HepG2 (cell line): ENCODE data around the gene CNOT6.

Experiments used
- CEBPB ChIP-seq: IDR thresholded peaks from 2 replicates; pipeline ENCODE4 v1.6.1; 2011; ENCODE audit warnings: low read depth, low read length, improper control_type of control experiment, borderline replicate concordance
- DZIP1 ChIP-seq: sonication (generic); formaldehyde crosslinking; IDR thresholded peaks from 2 replicates; pipeline ENCODE4 v1.5.0; 2020; ENCODE audit warnings: mild to moderate bottlenecking, missing genetic modification reagents
- HDAC2 ChIP-seq: sonication (generic); formaldehyde crosslinking; IDR thresholded peaks from 2 replicates; pipeline ENCODE4 v1.4.0; 2020; ENCODE audit warnings: missing genetic modification reagents
- HNF4G ChIP-seq, 2 experiments: sonication (generic) in 1 of 2; formaldehyde crosslinking in 1 of 2; IDR thresholded peaks; 2 replicates each; pipeline versions ENCODE4 v1.4.0 to v1.6.1; 2011 to 2020; ENCODE audit warnings: borderline replicate concordance in 2 of 2, low read depth in 2 of 2, mild to moderate bottlenecking in 2 of 2, low read length in 1 of 2, missing genetic modification reagents in 1 of 2, moderate library complexity in 1 of 2
- HNRNPH1 ChIP-seq: fragments of 200-400 bp; formaldehyde crosslinking; optimal IDR thresholded peaks from 2 replicates; pipeline ENCODE3; 2017; ENCODE audit warnings: mild to moderate bottlenecking, low read depth, low read length
- KDM1A ChIP-seq: IDR thresholded peaks from 2 replicates; pipeline ENCODE4 v1.6.1; 2016; ENCODE audit warnings: missing compliant biosample characterization
- MYPOP ChIP-seq: sonication (generic); formaldehyde crosslinking; IDR thresholded peaks from 2 replicates; pipeline ENCODE4 v1.8.1; 2023; ENCODE audit warnings: mild to moderate bottlenecking, moderate library complexity, missing genetic modification reagents
- TCF7 ChIP-seq: sonication (generic); IDR thresholded peaks from 2 replicates; pipeline ENCODE4 v1.6.1; 2016; ENCODE audit warnings: antibody characterized with exemption, low read depth
- ZSCAN29 ChIP-seq: sonication (generic); formaldehyde crosslinking; conservative IDR thresholded peaks from 2 replicates; pipeline ENCODE4 v1.4.0; 2020; ENCODE audit warnings: mild to moderate bottlenecking, missing genetic modification reagents
- TF ChIP-seq, protein P1 (sequence below): sonication (generic); formaldehyde crosslinking; IDR thresholded peaks from 2 replicates; pipeline ENCODE4 v1.5.0; 2020; ENCODE audit warnings: mild to moderate bottlenecking, missing genetic modification reagents, moderate library complexity

DNA sequence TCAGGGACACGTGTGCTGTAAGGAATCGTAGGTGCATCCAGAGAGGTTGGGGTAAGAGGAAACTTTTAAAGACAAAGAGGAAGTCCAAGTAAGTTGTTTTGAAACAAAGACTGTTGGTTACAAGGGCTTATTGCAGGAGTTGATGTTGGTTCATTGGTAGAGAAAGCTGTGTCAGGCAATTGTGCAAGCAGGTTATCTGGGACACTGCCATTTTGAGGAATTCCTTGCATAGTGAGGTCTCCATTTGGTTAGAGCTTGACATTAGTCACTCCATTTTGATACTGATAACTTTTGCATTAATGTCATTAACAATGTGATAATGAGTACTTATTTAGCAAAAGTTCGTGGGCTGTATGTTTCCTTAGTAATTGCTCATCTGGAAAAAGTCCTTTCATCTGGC, 24.9 kb downstream of the CNOT6 start:
- TF ChIP-seq DZIP1 (CRISPR knock-in tag) (no peak), CEBPB (no peak), HNF4G (IDR thresholded peaks at IDR 0.05; ENCODE audit: borderline replicate concordance, low read depth, low read length) (no peak), HNF4G (CRISPR knock-in tag; IDR thresholded peaks at IDR 0.05; ENCODE audit: borderline replicate concordance, low read depth) (no peak), TCF7 (no peak), MYPOP (CRISPR knock-in tag) (no peak), KDM1A (CRISPR knock-in tag) (no peak), HNRNPH1 (no peak), ZSCAN29 (no peak), HDAC2 (CRISPR knock-in tag) (no peak)
- TF ChIP-seq, protein P1, sequence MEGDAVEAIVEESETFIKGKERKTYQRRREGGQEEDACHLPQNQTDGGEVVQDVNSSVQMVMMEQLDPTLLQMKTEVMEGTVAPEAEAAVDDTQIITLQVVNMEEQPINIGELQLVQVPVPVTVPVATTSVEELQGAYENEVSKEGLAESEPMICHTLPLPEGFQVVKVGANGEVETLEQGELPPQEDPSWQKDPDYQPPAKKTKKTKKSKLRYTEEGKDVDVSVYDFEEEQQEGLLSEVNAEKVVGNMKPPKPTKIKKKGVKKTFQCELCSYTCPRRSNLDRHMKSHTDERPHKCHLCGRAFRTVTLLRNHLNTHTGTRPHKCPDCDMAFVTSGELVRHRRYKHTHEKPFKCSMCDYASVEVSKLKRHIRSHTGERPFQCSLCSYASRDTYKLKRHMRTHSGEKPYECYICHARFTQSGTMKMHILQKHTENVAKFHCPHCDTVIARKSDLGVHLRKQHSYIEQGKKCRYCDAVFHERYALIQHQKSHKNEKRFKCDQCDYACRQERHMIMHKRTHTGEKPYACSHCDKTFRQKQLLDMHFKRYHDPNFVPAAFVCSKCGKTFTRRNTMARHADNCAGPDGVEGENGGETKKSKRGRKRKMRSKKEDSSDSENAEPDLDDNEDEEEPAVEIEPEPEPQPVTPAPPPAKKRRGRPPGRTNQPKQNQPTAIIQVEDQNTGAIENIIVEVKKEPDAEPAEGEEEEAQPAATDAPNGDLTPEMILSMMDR (CRISPR knock-in tag), result no peak
